CD4-positive, alpha-beta T cell treated with Interleukin-21 for 1 hour (primary cell): ENCODE data around the gene CABYR.
"Not testable (repeated sequence)": the region's sequence is repeated elsewhere in the genome, so short reads cannot be mapped to it uniquely, and the experiment has no call there.

ENCODE experiments used
- DNase-seq: peaks from one replicate; pipeline ENCODE4 v3.0.0-alpha.2; 2020

The CABYR gene

DNA sequence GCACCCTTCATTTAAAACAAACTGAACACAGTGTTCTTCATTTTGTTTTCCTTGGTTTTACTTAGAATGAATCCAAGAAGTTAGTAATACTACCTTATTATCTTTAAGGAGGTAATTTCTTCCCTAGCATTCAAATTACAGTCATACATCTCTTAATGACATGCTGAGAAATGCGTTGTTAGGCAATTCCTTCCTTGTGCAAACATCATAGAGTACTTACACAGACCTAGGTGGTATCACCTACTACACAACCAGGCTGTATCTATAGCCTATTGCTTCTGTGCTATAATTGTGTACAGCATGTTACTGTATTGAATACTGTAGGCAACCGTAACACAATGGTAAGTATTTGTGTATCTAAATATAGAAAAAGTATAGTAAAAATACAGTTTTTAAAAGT lies 8.4 kb upstream of the CABYR start:
- no peak for DNase-seq

DNA sequence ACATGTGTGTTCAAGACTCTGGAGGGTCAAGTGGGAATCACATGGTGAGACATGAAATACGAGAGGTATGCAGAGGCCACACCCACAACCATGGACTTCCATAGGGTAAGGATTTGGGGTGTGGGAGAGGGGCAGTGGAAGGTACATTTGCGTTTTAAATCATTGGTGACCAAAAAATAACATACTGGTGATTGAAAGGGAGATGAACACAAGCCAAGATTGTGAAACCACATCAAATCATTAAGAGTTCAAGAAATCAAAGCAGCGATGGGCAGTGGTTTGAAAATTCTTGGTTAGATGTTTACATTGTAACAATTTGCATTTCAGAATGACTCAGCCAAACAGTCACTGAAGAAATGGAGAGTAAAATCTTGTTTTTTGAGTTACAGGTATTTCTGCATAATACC lies 1.9 kb upstream of the CABYR start:
- peak; percentile 7 for DNase-seq

DNA sequence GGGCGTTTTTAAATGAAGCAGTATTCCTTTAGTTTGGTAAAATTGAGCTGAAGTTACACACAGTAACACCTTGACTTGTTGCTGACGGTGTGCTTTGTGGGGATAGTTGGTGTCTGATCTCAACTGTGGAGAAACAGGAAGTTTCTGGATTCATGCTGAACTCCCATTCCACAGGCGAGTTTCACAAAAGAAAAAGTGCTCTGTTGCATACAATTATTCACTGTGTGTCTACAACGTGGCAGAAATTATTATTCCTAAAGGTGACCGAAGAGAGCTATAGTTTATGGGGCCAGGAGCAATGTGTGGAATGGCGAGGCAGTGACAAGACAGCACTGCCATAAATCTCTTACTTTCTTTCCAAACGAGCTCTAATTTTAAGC lies 463 bp upstream of the CABYR start:
- DNase-seq, result no peak

DNA sequence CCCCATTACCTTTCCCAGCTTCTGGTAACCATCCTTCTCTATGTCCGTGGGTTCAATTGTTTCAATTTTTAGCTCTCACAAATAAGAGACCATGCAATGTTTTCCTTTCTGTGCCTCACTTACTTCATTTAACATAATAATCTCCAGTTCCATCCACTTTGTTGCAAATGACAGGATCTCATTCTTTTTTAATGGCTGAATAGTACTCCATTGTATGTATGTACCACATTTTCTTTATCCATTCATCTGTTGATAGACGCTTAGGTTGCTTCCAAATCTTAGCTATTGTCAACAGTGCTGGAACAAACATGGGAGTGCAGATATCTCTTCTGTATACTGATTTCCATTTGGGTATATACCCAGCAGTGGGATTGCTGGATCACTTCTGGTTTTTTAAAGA lies 1.8 kb downstream of the CABYR start:
- DNase-seq, result no peak

DNA sequence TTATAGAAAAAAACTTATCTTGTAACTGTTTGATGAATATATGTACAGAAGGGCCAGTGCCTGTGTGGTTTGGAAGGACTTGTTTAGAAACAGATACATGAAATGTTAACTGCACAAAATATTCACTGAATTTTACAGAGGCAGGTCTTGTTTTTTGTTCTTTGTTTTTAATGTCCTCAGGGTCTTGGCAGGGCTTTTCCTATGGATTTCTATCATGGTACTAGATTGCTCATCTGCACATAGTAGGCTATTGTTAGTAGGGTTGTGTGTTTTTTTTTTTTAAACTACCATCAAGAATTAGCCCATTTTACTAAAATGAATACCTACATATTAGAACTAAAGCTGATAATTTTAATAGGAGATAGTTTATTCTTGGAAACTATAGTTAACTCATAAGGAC lies 3.5 kb downstream of the CABYR start:
- DNase-seq, result no peak

DNA sequence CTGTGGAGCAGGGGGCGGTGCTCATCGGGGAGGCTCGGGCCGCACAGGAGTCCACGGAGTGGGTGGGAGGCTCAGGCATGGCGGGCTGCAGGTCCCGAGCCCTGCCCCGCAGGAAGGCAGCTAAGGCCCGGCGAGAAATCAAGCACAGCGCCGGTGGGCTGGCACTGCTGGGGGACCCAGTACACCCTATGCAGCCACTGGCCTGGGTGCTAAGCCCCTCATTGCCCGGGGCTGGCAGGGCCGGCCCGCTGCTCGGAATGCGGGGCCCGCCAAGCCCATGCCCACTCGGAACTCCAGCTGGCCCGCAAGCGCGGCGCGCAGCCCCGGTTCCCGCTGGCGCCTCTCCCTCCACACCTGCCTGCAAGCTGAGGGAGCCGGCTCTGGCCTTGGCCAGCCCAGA lies 10.7 kb downstream of the CABYR start:
- not testable (repeated sequence) for DNase-seq

DNA sequence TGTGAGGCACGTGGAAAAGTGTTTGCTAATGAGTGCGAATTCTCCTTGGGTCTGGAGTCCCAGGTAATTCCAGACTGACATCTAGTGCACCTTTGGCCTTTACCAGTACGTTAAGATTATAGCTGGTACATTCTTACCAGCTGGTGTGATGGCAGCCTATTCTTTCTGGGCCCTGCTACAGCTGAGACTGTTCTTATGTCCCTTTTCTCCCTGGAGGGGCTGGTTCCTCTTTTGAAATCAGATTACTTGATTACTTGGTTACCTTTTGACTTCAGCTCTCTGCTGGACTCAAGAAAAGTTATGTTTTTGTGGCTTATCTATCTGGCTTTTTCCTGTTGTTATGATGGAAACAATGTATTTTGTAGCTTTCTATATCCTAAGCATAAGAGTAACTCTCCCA lies 14.5 kb downstream of the CABYR start:
- no peak for DNase-seq

DNA sequence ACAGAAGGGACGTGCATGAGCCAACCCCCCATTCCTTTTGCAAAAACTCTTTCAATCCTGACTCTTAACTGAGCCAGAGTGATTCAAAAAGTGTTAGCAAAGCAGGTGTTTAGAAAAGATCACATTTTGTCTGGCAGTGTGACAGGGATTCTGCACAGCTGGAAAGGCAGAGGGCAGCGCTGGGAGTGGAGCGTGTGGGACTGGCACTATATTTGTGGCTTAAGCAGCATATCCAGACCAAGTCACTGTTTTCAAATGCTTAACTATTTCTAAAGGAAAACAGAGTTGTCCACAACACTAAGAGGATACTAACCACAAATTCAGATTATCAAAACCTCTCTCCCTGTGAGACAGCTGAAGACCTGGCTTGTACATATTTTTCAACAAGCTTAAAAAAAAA lies 19.0 kb downstream of the CABYR start:
- DNase-seq, result no peak

DNA sequence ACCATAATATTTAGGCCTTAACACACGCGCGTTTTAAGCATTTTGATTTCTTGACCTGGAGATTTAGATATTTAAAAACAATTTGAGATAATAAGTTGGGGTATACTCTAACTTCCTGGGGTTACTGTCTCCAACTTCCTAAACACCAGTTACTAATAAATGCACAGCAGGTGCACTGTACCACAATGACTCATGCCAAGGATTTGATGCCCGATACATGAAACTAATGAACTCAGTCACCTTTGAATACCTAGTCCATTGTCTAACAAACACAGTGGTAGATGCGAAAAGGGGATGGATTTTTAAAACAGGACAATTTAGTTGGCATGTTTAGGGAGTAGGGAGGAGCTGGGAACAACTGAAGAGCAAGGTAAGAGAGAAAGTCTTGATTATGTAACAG lies 21.2 kb downstream of the CABYR start:
- no peak for DNase-seq

DNA sequence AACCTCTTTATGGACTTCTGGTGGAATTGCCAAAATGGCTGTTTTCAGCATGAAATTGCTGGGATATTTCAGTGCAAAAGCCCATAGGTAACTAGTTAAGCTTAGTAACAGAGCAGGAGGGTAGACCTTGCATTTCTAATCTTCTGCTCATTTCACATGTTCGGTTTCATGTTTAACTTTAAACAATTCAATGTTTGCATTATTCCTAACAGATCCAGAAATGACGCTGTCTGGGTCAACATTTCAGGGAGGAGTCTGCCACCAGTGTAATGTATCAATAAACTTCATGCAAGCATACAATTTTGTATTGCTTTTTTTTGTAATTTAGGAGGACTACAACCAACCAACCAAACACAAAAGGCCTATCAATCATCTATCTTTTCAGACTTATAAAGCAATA lies 22.4 kb downstream of the CABYR start:
- no peak for DNase-seq

DNA sequence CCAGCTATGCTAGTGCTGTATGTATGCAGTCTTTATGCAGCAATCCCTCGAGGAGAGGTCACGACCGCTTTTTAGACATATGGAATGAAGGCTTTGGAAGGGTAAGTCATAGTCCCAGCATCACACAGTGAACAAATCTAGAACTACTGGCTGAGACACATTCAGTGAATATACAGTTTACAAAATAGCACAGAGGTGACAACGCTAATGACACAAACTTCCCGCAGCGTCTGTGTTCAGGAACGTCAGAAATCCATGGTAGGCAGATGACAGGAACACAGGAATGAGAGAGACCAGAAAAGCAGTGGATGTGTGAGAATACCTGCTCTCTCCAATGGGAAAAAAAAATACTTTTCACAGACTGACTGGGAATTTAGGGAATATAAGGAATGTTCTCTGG lies 29.6 kb downstream of the CABYR start:
- no peak for DNase-seq

DNA sequence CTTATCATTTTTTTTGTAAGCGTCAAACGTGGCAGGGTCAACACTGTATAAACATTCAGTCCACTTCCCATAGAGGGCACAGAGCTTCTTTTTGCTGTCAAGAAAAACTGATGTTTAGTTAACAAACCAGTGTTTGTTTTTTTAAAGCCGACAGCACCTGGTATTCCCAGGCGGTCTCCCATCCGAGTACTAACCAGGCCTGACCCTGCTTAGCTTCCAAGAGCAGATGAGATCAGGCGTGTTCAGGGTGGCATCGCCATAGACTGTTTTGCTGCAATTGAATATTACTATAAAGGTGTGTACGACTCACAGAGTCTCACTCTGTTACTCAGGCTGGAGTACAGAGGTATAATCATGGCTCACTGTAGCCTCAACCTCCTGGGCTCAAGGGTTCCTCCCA lies 31.5 kb downstream of the CABYR start:
- no peak for DNase-seq

DNA sequence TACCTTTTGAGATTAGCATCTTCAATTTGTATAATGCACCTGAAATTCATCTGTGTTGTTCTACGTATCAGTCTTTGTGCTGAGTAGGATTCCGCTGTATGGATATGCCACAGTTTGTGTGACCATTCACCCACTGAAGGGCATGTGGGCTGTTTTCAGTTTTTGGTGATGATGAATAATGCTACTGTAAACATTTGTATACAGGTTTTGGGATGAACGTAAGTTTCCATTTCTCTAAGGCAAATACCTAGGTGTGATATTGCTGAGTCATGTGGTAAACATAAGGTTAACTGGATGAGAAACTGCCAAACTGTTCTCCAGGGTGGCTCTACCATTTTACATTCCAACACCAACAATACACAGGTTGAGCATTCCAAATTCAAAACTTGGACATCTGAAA lies 35.1 kb downstream of the CABYR start:
- no peak for DNase-seq

DNA sequence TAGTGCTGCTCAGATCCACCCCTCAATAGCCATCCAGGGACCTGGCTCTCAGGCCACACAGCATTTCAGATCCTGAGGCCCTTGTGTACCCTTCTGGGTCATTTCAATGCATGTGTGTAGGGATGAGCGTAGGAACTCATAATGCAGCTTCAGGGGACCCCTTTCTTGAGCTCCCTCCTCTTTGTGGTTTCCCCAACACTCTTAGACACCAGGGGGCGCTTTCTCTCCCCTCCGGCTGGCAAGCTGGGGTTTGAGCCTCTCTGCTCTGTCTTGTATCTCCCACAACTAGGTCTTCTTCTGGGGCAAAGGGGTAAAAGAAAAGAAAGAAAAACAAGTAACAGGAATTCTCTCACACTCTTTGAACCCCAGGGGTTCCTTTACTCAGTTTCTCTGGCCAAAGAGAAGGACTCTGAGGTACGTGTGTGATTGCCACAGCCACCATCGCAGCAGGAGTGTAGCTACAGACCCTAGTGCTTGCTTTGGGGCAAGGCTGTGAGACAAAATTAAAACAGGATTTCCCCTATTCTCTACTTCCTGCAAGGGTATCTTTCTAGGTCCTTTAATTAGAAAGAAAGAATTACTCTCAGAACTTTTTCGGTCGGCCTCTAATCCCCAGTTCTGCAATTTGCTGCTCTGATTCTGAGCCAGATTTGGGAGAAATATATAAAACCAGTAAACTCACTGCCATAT lies 38.0 kb downstream of the CABYR start:
- DNase-seq, result peak; percentile 16

DNA sequence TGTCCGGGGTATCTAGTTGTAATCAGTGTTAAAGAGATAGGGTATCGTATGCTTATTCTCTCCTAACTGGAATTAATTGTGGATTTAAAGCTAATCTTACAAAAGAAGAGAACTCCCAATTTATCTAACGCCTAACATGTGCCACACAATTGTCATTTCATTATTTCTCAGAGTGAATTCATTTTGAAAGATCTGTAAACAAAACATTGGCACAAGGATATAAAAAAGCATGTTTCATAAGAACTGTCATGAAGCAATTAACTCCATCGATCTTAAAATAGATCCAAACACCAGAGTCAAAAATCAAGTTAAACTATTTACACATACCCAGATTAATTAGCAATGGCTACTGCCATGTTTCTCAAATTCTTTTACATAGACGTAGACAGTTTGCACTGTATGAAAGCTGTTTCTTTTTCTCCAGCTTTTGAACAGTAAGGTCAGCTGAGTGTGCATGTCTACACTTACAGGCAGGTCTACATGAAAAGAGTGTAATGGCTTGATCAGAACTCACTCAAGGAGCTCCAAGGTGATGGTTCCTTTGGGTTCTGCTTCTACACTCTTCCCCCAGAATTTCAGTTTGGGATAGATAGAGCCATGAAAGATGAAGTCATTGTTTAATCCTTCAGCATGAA lies 38.8 kb downstream of the CABYR start:
- no peak for DNase-seq

DNA sequence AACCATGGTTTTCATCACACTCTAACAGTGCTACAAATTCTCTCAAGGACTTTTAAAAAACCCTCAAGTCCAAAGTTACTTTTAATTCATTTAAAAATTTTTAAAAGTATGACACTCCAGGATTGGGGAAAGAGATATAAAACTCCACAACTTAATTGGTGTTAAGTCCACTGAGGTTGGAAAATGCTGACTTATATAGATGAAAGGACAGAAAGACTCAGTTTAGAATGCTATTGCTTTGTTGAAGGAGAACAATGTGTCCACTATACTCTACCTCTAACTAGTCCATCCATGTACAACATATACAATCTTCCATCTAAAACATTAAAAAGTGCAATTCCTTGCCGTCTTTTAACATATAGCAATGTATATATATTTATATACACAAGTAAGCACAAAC lies 41.2 kb downstream of the CABYR start:
- no peak for DNase-seq

DNA sequence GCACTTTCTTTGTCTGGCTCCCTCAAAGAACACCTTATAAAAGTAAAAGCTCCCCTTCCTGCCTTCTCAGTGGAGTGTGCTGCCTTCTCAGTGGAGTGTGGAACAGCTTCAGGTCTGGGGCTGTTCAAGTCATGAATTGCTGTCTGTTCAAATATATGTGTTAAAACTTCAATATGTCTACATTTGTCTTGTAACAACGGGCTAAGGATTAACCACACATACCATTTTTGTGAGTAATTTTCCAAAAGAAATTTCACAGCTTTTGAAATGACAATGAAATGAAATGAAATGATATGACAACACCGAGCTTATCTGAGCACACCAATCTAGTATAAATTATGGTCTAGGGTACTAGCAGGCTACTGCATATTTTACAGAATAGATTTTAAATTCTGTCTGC lies 42.9 kb downstream of the CABYR start:
- no peak for DNase-seq

DNA sequence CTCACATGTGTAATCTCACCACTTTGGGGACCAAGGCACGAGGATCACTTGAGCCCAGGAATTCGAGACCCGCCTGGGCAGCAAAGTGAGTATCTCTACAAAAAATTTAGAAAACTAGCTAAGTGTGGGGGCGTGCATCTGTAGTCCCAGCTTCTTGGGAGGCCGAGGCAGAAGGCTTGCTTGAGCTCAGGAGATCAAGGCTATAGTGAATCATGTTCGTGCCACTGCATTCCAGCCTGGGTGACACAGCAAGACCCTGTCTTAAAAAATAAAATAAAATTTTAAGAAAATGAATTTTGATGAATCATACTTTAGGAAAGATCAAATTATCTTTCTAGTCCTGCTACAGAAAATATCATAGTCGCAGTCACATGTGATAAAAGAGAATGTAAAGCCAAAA lies 46.9 kb downstream of the CABYR start:
- DNase-seq, result no peak

DNA sequence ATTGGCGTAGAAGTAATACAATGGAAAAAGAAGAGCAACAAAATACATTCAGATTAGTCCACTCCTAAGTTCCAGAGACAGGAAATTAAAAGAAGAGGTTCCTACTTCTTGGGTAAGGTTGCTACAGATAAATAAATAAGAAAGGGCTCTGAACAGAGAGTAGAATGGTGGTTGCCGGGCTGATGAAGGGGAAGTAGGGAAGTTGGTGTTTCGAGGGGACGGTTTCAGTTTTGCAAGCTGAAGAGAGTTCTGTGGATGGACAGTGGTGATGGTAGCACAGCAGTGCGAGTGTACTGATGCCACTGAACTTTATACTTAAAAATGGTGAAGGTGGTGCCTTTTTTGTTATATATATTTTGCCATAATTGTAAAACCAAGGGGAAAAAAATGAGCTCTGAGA lies 48.2 kb downstream of the CABYR start:
- no peak for DNase-seq

DNA sequence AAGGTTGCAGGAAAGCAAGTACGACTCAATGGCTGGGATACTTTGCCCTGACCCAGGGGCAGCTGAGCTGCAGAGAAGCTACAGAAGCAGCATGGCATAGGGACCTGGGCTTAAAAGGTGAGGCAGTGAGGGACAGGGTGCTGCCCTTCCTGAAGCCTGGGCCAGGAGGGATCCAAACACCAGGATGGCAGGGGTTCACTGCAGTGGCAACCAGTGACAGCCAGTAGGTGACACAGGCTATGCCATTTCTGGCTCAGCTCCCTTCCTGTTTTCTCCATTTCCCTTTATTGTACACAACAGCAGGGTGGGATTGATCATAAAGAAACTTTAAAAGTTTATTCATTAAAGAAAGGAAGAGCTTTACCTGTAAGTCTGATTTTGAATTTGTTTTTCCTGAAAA lies 48.8 kb downstream of the CABYR start:
- DNase-seq, result no peak

DNA sequence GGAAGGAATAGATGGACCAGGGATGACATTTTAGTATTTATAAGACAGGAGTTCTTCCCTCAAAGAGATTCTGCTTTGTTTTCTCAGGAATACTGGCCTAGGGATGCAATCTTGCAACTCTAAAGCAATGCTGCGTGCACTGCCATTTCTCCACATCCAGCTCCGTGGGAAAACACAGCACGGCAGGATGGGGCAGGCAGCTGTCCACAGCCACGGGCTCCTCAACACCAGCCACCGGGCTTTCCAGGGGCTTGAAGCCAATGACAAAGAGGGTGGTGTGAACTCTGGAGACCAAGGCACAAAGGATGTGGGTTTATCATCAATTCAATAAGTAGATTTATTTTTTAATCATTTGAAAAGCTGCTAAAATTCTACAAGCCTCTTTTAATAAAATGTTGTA lies 49.3 kb downstream of the CABYR start:
- no peak for DNase-seq

DNA sequence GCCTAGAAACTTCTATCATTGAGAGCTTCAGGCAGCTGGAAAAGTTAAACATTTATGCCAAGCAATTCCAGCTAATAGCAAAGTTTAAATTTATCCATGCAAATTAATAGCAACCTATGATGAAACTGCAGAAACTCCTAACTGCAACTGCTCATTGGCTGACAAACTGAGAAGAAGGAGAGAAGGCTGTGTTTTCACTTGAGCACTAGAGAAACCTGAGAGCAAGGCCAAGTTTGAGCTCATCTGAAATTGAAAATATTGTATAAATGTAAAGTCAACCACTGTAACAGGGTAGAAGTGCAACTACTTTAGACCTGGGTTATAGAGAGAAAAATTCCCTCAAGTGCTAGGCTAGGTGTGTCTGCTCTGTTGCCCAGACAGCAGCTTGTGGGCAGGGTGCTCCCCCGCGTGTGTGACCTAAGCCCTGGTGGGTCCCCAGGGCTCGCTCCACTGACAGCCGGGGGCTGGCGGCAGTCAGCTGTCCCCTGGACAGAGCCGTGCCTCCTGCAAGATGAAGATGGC lies 50.2 kb downstream of the CABYR start:
- no peak for DNase-seq

DNA sequence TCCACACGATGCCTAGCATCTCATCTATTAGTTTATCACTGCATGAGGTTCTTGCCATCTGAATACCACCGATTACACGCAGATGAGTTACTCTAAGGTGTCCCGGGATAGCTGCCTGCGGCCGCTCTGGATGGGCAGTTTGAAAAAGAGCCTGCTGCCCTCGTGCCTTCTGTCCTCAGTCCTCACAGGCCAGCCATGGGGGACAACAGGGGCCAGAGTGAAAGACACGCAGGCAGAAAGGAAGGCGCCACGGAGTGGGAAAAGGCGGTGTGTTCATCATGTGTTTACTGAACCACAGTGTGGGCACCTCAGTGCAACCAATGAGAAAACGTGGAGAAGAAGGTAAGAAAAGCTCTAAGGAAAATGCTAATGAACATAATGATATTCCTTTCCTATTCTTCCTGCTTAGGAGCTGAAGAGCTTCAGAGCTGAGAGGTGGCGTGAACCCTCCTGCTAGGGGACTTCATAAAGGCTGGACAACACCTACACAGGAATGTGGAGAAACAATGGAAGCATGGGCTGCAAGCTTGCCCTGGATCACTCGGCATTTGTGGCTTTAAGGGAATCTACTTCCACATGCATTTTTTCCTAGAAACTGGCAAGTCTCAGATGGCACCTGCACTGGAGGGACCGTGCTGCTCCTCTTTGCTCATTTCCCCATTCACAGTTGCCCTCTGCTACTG lies 50.9 kb downstream of the CABYR start:
- DNase-seq, result no peak

DNA sequence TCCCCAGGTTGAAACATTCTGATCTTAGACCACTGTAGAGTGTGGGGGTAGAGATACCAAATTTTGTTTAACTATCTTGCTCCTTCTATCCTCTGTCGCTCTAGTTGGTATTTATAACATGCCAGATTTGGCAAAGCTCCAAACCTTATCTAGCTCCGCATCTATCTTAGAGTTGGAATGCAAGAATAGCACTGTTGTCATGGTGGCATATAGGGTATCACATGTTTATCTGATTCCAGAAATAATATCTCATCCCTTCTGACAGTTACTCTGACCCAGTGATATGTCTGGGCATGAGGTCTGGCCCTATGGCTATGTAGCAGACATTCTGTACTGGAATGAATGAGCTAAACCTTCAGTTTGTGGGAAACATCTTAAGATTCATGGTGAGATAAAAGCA lies 51.7 kb downstream of the CABYR start:
- DNase-seq, result no peak
